Uterine smooth muscle cell (primary cell): Measurements from ENCODE around the gene SERPINA7. TPM values are rescaled to one million over a fixed set of nuclear protein-coding genes. Genes with fewer than 3 reads are reported as not detected.

Experiments used
- total RNA-seq: library from RNA; depleted of rRNA; stranded (reverse); fragments of >200 nt; gene quantifications from 2 replicates; pipeline ENCODE4 v1.2.3, GENCODE V29; 2014

The SERPINA7 gene, protein sequence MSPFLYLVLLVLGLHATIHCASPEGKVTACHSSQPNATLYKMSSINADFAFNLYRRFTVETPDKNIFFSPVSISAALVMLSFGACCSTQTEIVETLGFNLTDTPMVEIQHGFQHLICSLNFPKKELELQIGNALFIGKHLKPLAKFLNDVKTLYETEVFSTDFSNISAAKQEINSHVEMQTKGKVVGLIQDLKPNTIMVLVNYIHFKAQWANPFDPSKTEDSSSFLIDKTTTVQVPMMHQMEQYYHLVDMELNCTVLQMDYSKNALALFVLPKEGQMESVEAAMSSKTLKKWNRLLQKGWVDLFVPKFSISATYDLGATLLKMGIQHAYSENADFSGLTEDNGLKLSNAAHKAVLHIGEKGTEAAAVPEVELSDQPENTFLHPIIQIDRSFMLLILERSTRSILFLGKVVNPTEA
- total RNA-seq, result not detected in 2 replicates

DNA sequence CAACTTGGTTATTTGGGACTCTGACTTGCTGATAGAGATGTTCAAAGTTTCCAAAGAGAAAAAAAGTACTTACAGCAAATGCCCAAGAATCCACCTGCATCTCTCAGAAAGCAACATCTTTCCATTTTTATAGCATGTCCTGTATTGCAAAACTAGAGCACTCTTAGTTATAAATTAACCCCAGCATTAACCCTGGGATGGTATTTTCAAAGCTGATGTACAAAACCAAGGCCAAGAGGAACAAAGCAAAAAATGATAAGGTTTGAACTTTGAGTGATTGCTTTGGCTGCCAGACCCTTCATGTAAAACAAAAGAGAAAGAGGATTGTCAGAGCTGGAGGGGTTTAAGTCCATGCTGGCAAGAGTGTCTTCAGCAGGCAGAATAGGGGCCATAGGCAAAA lies at the start of gene SERPINA7:
SERPINA7 (minus strand) TSS at position 103 of the 400 bp plus-strand sequence. CDS start 1,669 bp downstream, outside the sequence.

Other genes starting within 250 kb of the SERPINA7 start
- 0.37 and 1.3 TPM in 2 replicates for gene NRK, start 216.2 kb downstream of the SERPINA7 start, total RNA-seq
- gene PWWP3B, start 129.6 kb upstream of the SERPINA7 start, total RNA-seq, result 13.3 and 35.0 TPM in 2 replicates